A673 (cell line): Measurements from ENCODE around the gene PUDP. TPM values are rescaled to one million over a fixed set of nuclear protein-coding genes. Genes with fewer than 3 reads are reported as not detected.

Experiments
- BruUV-seq: library from RNA; stranded (reverse); fragments of 400-500 nt; replicated peaks from 2 replicates; lab custom pipeline; 2021; lab: Mats Ljungman, UMichigan
- CTCF ChIA-PET: fragments of 300-600 bp; sonication (Branson Sonifier 250); formaldehyde crosslinking; loops from one replicate; lab custom pipeline; 2022; ENCODE audit warnings: antibody characterized with exemption; lab: Charles Lee
- POLR2A ChIA-PET: fragments of 300-600 bp; sonication (Branson Sonifier 250); formaldehyde crosslinking; loops from one replicate; lab custom pipeline; 2022; ENCODE audit warnings: antibody characterized with exemption; ENCODE audit not compliant: low non-redundant PET; lab: Charles Lee
- DNase-seq: peaks from one replicate; pipeline ENCODE4 v3.0.0-alpha.2; 2015; ENCODE audit warnings: low spot score
- H3K27ac ChIP-seq: fragments of 200-600 bp; sonication (generic); 2 replicates; pipeline ENCODE4 v1.5.1; 2016; ENCODE audit warnings: mixed run types, low read depth, mild to moderate bottlenecking, mixed read lengths, antibody characterized with exemption, low read length; ENCODE audit not compliant: poor library complexity, severe bottlenecking
- H3K27me3 ChIP-seq: fragments of 200-600 bp; sonication (generic); replicated peaks from 2 replicates; pipeline ENCODE4 v1.6.1; 2017; ENCODE audit warnings: mixed run types, low read depth, mild to moderate bottlenecking, mixed read lengths, antibody characterized with exemption, low read length; ENCODE audit not compliant: insufficient read depth, poor library complexity
- H3K36me3 ChIP-seq: fragments of 200-600 bp; sonication (generic); 2 replicates; pipeline ENCODE4 v1.6.1; 2016; ENCODE audit warnings: mixed run types, mild to moderate bottlenecking, mixed read lengths, antibody characterized with exemption, low read length; ENCODE audit not compliant: insufficient read depth, poor library complexity, severe bottlenecking
- H3K4me1 ChIP-seq: fragments of 200-600 bp; sonication (generic); 2 replicates; pipeline ENCODE4 v1.6.1; 2017; ENCODE audit warnings: mixed run types, mild to moderate bottlenecking, mixed read lengths, antibody characterized with exemption, low read length; ENCODE audit not compliant: insufficient read depth, poor library complexity, severe bottlenecking
- H3K4me3 ChIP-seq: fragments of 200-600 bp; sonication (generic); 2 replicates; pipeline ENCODE4 v1.5.1; 2016; ENCODE audit warnings: low read depth, mixed run types, mild to moderate bottlenecking, mixed read lengths, low read length; ENCODE audit not compliant: poor library complexity, severe bottlenecking
- H3K9me3 ChIP-seq: fragments of 200-600 bp; sonication (generic); 2 replicates; pipeline ENCODE4 v1.6.1; 2016; ENCODE audit warnings: mixed run types, low read depth, mild to moderate bottlenecking, mixed read lengths, antibody characterized with exemption, low read length; ENCODE audit not compliant: poor library complexity, severe bottlenecking
- EZH2 ChIP-seq: fragments of 200-600 bp; sonication (generic); IDR thresholded peaks from 2 replicates; pipeline ENCODE4 v1.6.1; 2017; ENCODE audit warnings: borderline replicate concordance, low read depth, mild to moderate bottlenecking, mixed read lengths, antibody characterized with exemption, low read length; ENCODE audit not compliant: poor library complexity, severe bottlenecking
- intact Hi-C: fragments of 100-400 bp; cut with micrococcal nuclease; formaldehyde crosslinking; loops from one replicate; pipeline ENCODE4 v1.10.0; 2022; ENCODE audit not compliant: unreplicated experiment
- total RNA-seq: library from RNA; stranded (reverse); gene quantifications from 2 replicates; pipeline ENCODE4 v1.2.3, GENCODE V29; 2021
- TF ChIP-seq, protein P1 (sequence below): fragments of 300-800, 200-600 bp; sonication (generic); conservative IDR thresholded peaks from 2 replicates; pipeline ENCODE4 v1.5.1; 2017; ENCODE audit warnings: low read depth, mild to moderate bottlenecking, antibody characterized with exemption, low read length, moderate library complexity, mixed read lengths

PUDP gene
- total RNA-seq, 1 experiment from 2014 or later = 17.6 TPM

DNA sequence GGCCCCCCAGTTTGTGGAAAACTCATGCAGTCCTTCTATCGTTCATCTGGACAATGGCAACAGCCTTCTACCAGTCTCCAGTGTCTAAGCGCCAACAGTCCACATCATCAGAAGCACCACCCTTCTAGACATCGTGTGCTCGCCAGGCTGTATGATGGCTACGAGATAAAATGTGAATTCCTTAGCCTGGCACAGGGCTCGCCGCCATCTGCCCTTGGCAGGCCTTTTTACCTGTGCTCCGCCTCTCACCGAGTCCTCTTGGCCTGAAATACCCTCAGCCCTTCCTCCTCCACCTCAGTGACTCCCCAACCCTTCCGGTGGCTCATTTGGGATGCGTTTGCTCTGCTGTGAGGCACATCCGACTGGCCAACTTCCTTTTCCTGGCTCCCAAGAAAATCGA, 16.3 kb downstream of the PUDP start:
- Histone ChIP-seq H3K4me3 (no peak overlapping the region), H3K4me1 (peaks cover 7% of the 10 kb centered on the region), H3K9me3 (no peaks in the 10 kb centered on the region), H3K27ac (no peak overlapping the region), H3K36me3 (no peaks in the 10 kb centered on the region), H3K27me3 (no peaks in the 10 kb centered on the region)
- DNase-seq = no peak
- TF ChIP-seq EZH2 = no peak
- TF ChIP-seq, protein P1, sequence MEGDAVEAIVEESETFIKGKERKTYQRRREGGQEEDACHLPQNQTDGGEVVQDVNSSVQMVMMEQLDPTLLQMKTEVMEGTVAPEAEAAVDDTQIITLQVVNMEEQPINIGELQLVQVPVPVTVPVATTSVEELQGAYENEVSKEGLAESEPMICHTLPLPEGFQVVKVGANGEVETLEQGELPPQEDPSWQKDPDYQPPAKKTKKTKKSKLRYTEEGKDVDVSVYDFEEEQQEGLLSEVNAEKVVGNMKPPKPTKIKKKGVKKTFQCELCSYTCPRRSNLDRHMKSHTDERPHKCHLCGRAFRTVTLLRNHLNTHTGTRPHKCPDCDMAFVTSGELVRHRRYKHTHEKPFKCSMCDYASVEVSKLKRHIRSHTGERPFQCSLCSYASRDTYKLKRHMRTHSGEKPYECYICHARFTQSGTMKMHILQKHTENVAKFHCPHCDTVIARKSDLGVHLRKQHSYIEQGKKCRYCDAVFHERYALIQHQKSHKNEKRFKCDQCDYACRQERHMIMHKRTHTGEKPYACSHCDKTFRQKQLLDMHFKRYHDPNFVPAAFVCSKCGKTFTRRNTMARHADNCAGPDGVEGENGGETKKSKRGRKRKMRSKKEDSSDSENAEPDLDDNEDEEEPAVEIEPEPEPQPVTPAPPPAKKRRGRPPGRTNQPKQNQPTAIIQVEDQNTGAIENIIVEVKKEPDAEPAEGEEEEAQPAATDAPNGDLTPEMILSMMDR = no peak
- ChIA-PET CTCF (no interaction called here), POLR2A (no interaction called here)
- intact Hi-C loops = loop anchor here (5.0 kb wide), 1 partner anchor 796 kb away; the partner anchor contains the start of gene PNPLA4
- BruUV-seq = no TSS peak

DNA sequence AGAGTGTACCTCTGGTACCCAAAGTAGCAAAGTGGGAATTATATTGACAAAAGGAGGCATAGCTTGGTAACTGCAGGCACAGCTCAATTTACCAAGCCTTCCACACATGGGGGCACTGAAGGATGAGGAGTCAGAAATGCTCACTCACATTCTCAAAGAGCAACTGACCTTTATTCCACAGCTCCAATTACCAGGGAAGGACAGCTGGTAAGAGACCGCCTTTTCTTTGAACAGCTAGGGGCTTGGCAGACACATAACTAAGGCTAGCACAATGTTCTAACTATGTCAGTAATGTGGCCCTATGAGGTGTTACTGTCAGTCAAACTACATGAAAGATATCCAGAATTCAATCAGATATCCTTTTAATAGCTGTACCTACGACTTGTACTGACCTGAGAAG, 20.9 kb downstream of the PUDP start:
- H3K27me3 ChIP-seq = no peaks in the 10 kb centered on the region
- POLR2A ChIA-PET = no interaction called here
- no peak overlapping the region for H3K4me3 ChIP-seq
- no peak for TF ChIP-seq EZH2
- CTCF ChIA-PET = interaction anchor here (0.6 kb wide), 1 partner anchor 278 kb away, joined by 4 read pairs; no protein-coding TSS in a partner anchor
- intact Hi-C loops = no loop called here
- no peaks in the 10 kb centered on the region for H3K9me3 ChIP-seq
- no peak overlapping the region for H3K27ac ChIP-seq
- no peak for DNase-seq
- no peaks in the 10 kb centered on the region for H3K36me3 ChIP-seq
- H3K4me1 ChIP-seq = no peaks in the 10 kb centered on the region
- BruUV-seq = no TSS peak

DNA sequence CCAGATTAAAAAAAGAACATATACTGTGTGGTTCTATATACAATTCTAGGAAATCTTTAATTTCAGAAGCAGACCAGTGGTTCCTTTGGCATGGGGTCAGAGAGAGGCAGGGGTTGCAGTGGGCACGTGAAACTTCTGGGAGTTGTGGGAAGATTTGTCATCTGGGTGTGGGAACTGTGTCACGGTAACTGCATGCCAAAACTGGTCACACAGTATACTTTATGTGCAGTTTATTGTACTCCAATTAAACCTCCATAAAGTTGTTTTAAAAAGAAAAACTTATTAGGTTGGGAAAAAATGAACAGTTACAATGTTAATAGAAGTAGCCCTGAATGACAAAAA, 27.1 kb downstream of the PUDP start:
- Histone ChIP-seq H3K4me1 (no peaks in the 10 kb centered on the region), H3K27me3 (no peaks in the 10 kb centered on the region), H3K9me3 (no peaks in the 10 kb centered on the region), H3K36me3 (no peaks in the 10 kb centered on the region), H3K27ac (no peak overlapping the region), H3K4me3 (no peak overlapping the region)
- CTCF ChIA-PET = no interaction called here
- POLR2A ChIA-PET = no interaction called here
- BruUV-seq = no TSS peak
- no peak for TF ChIP-seq EZH2
- TF ChIP-seq, protein P1 = no peak
- intact Hi-C loops = no loop called here
- DNase-seq = no peak
